ENCODE measurements around the gene MAGI2.

MAGI2 gene

DNA sequence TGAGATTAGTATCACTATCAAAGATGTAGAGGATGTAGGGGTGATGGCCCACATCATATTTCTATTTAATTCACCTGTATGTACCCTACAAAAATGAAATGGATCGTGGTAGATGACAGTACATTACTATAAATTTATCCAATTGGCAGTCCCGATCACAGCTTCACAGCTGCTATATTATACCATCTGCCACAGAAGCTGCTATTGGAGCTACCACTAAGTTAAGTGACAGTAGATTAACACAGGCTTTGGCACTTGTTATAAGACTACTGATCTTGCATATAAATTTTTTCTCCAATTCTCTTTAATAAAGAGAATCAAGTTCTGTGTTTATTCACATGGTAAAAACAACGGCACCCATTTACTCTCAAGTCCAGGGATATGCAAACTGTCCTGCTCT is 24.9 kb upstream of the MAGI2 start:
- TF ChIP-seq ARNTL (CRISPR knock-in tag; IDR thresholded peaks at IDR 0.05; ENCODE audit: borderline replicate concordance, low read depth): no peak
- no peak for TF ChIP-seq ISL1 (CRISPR knock-in tag; IDR thresholded peaks at IDR 0.05)
- TF ChIP-seq ZFP30 (CRISPR knock-in tag; IDR thresholded peaks at IDR 0.05): no peak
- TF ChIP-seq, protein P1, sequence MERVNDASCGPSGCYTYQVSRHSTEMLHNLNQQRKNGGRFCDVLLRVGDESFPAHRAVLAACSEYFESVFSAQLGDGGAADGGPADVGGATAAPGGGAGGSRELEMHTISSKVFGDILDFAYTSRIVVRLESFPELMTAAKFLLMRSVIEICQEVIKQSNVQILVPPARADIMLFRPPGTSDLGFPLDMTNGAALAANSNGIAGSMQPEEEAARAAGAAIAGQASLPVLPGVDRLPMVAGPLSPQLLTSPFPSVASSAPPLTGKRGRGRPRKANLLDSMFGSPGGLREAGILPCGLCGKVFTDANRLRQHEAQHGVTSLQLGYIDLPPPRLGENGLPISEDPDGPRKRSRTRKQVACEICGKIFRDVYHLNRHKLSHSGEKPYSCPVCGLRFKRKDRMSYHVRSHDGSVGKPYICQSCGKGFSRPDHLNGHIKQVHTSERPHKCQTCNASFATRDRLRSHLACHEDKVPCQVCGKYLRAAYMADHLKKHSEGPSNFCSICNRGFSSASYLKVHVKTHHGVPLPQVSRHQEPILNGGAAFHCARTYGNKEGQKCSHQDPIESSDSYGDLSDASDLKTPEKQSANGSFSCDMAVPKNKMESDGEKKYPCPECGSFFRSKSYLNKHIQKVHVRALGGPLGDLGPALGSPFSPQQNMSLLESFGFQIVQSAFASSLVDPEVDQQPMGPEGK (CRISPR knock-in tag; IDR thresholded peaks at IDR 0.05; ENCODE audit: borderline replicate concordance): no peak
- no peak for TF ChIP-seq ZC3H10 (CRISPR knock-in tag; IDR thresholded peaks at IDR 0.05)
- no peak for TF ChIP-seq POU6F1 (CRISPR knock-in tag; IDR thresholded peaks at IDR 0.05; ENCODE audit: borderline replicate concordance, low read depth)
- no peak for TF ChIP-seq TCF4 (CRISPR knock-in tag; IDR thresholded peaks at IDR 0.05; ENCODE audit: borderline replicate concordance)
- TF ChIP-seq ZNF70 (CRISPR knock-in tag; IDR thresholded peaks at IDR 0.05): no peak
- TF ChIP-seq ZNF565 (CRISPR knock-in tag; conservative IDR thresholded peaks at IDR 0.05; ENCODE audit: low read depth): no peak
- no peak for TF ChIP-seq PPARA (CRISPR knock-in tag; IDR thresholded peaks at IDR 0.05; ENCODE audit: borderline replicate concordance)
- no peak for ATAC-seq

DNA sequence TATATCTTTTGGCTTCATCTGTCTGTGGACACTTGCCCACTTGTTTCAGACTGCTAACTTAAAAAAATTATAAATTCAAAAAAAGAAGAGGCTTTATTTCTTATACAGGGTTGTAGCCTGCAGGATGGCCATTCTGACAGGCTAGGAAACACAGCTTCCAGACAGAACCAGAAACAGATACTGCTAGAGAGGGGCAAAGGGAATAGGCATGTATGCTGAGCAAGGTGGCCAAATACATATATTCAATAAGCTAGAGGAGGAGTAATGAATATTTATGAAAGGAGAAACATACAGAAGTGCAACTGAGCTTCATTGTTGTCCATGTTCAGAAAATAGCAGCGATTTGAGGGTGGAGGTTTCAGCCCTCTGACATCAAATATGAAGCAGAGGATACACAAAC is 22.0 kb upstream of the MAGI2 start:
- no peak; the same call in 1 of the 3 replicates for ATAC-seq
- TF ChIP-seq POU6F1 (CRISPR knock-in tag; IDR thresholded peaks at IDR 0.05; ENCODE audit: borderline replicate concordance, low read depth) (no peak), GLIS3 (CRISPR knock-in tag; IDR thresholded peaks at IDR 0.05) (no peak), ZNF565 (CRISPR knock-in tag; conservative IDR thresholded peaks at IDR 0.05; ENCODE audit: low read depth) (no peak), SNAI2 (CRISPR knock-in tag; IDR thresholded peaks at IDR 0.05) (no peak)

- no peak for TF ChIP-seq POU6F1 (CRISPR knock-in tag; IDR thresholded peaks at IDR 0.05; ENCODE audit: borderline replicate concordance, low read depth)
- no peak for TF ChIP-seq ISL1 (CRISPR knock-in tag; IDR thresholded peaks at IDR 0.05)
- TF ChIP-seq ESRRG (CRISPR knock-in tag; IDR thresholded peaks at IDR 0.05): no peak
- TF ChIP-seq OSR1 (CRISPR knock-in tag; IDR thresholded peaks at IDR 0.05): no peak
- TF ChIP-seq ZFP30 (CRISPR knock-in tag; IDR thresholded peaks at IDR 0.05): no peak
- TF ChIP-seq ZNF565 (CRISPR knock-in tag; conservative IDR thresholded peaks at IDR 0.05; ENCODE audit: low read depth): no peak
- no peak for TF ChIP-seq ZFP3 (CRISPR knock-in tag; IDR thresholded peaks at IDR 0.05)
- no peak for TF ChIP-seq TSHZ2 (CRISPR knock-in tag; IDR thresholded peaks at IDR 0.05)
- TF ChIP-seq ZNF8 (CRISPR knock-in tag; IDR thresholded peaks at IDR 0.05): no peak
- TF ChIP-seq BACH2 (CRISPR knock-in tag; IDR thresholded peaks at IDR 0.05; ENCODE audit: borderline replicate concordance): no peak
- TF ChIP-seq CSDC2 (CRISPR knock-in tag; IDR thresholded peaks at IDR 0.05): no peak
- TF ChIP-seq, protein P1 (CRISPR knock-in tag; IDR thresholded peaks at IDR 0.05; ENCODE audit: borderline replicate concordance): no peak
- no peak for TF ChIP-seq ARNTL (CRISPR knock-in tag; IDR thresholded peaks at IDR 0.05; ENCODE audit: borderline replicate concordance, low read depth)
- TF ChIP-seq CREB5 (CRISPR knock-in tag; IDR thresholded peaks at IDR 0.05; ENCODE audit: low read depth): no peak
- no peak for TF ChIP-seq PPARA (CRISPR knock-in tag; IDR thresholded peaks at IDR 0.05; ENCODE audit: borderline replicate concordance)
- no peak for TF ChIP-seq CSRNP3 (CRISPR knock-in tag; IDR thresholded peaks at IDR 0.05)
- ATAC-seq: no peak
Measured at GRCh38 chr7:79471699-79472098, 18.2 kb upstream of the MAGI2 start.

All from SK-N-SH treated with all-trans-retinoic acid at 6 μM for 48 hours (cell line).